Neural cell (in vitro differentiated cells): ENCODE measurements around the gene TMEM94. TPM values are rescaled to one million over a fixed set of nuclear protein-coding genes. Genes with fewer than 3 reads are reported as not detected.

Experiments used
- H2AFZ ChIP-seq: fragments of 200-600, 300-800 bp; sonication (generic), shearing (Covaris generic); 2 replicates; pipeline ENCODE4 v1.6.0; 2014; ENCODE audit warnings: low read depth, mild to moderate bottlenecking, antibody characterized with exemption, low read length, moderate library complexity
- H3F3A ChIP-seq: fragments of 200-600 bp; shearing (Covaris generic); 2 replicates; pipeline ENCODE4 v1.6.1; 2016; ENCODE audit warnings: mild to moderate bottlenecking, moderate library complexity, mixed read lengths, antibody characterized with exemption, low read length; ENCODE audit not compliant: insufficient read depth, poor library complexity, severe bottlenecking
- H3K27ac ChIP-seq: fragments of 200-600, 300-800 bp; sonication (generic), shearing (Covaris generic); 2 replicates; pipeline ENCODE4 v1.5.1; 2014; ENCODE audit warnings: mild to moderate bottlenecking, low read length, moderate library complexity
- H3K27me3 ChIP-seq: fragments of 300-800, 200-600 bp; sonication (generic), shearing (Covaris generic); 2 replicates; pipeline ENCODE4 v1.6.0; 2014; ENCODE audit warnings: mild to moderate bottlenecking, low read depth, low read length, moderate library complexity; ENCODE audit not compliant: insufficient read depth
- H3K36me3 ChIP-seq: fragments of 300-800, 200-600 bp; sonication (generic), shearing (Covaris generic); 2 replicates; pipeline ENCODE4 v1.5.1; 2014; ENCODE audit warnings: mild to moderate bottlenecking, antibody characterized with exemption, low read length, moderate library complexity; ENCODE audit not compliant: insufficient read depth
- H3K4me2 ChIP-seq: fragments of 300-800, 200-600 bp; sonication (generic), shearing (Covaris generic); 2 replicates; pipeline ENCODE4 v1.6.0; 2014; ENCODE audit warnings: mild to moderate bottlenecking, low read length
- H3K4me3 ChIP-seq: fragments of 300-800, 200-600 bp; sonication (generic), shearing (Covaris generic); 2 replicates; pipeline ENCODE4 v1.5.1; 2014; ENCODE audit warnings: mild to moderate bottlenecking, low read length, moderate library complexity
- H3K79me2 ChIP-seq: fragments of 200-600 bp; shearing (Covaris generic); replicated peaks from 2 replicates; pipeline ENCODE4 v1.6.0; 2014; ENCODE audit warnings: mild to moderate bottlenecking, low read length, moderate library complexity; ENCODE audit not compliant: insufficient read depth
- H3K9ac ChIP-seq: fragments of 300-800, 200-600 bp; sonication (generic), shearing (Covaris generic); 2 replicates; pipeline ENCODE4 v1.6.1; 2016; ENCODE audit warnings: mild to moderate bottlenecking, low read length, mixed read lengths
- H3K9me2 ChIP-seq: fragments of 200-600 bp; shearing (Covaris generic); 2 replicates; pipeline ENCODE4 v1.6.1; 2016; ENCODE audit warnings: mild to moderate bottlenecking, low read length, mixed read lengths; ENCODE audit not compliant: insufficient read depth
- H3K9me3 ChIP-seq: fragments of 200-600, 300-800 bp; sonication (generic), shearing (Covaris generic); 2 replicates; pipeline ENCODE4 v1.6.1; 2016; ENCODE audit warnings: mild to moderate bottlenecking, mixed run types, low read length, moderate library complexity, mixed read lengths
- H4K20me1 ChIP-seq: fragments of 200-600 bp; shearing (Covaris generic); 2 replicates; pipeline ENCODE4 v1.6.1; 2016; ENCODE audit warnings: mild to moderate bottlenecking, mixed run types; ENCODE audit not compliant: insufficient read depth
- EP300 ChIP-seq: fragments of 450-650 bp; conservative IDR thresholded peaks from 2 replicates; pipeline ENCODE4 v1.6.1; 2014; ENCODE audit warnings: antibody characterized with exemption, mild to moderate bottlenecking, moderate library complexity; ENCODE audit not compliant: poor library complexity, severe bottlenecking
- EZH2 ChIP-seq: fragments of 200-600, 300-800 bp; shearing (Covaris generic), sonication (generic); IDR thresholded peaks from 2 replicates; pipeline ENCODE4 v1.6.1; 2014; ENCODE audit warnings: antibody characterized with exemption, low read length, borderline replicate concordance, mild to moderate bottlenecking; ENCODE audit not compliant: insufficient read depth, poor library complexity, severe bottlenecking
- MXI1 ChIP-seq: fragments of 450-650 bp; conservative IDR thresholded peaks from 2 replicates; pipeline ENCODE4 v1.6.1; 2014; ENCODE audit warnings: antibody characterized with exemption, mild to moderate bottlenecking; ENCODE audit not compliant: poor library complexity, severe bottlenecking
- POLR2AphosphoS5 ChIP-seq: IDR thresholded peaks from 2 replicates; pipeline ENCODE4 v1.6.1; 2012
- RAD21 ChIP-seq: fragments of 450-650 bp; conservative IDR thresholded peaks from 2 replicates; pipeline ENCODE4 v1.6.1; 2014; ENCODE audit warnings: antibody characterized with exemption, mild to moderate bottlenecking, moderate library complexity
- SMC3 ChIP-seq: fragments of 450-650 bp; conservative IDR thresholded peaks from 2 replicates; pipeline ENCODE4 v1.6.1; 2014; ENCODE audit warnings: antibody characterized with exemption, mild to moderate bottlenecking, moderate library complexity; ENCODE audit not compliant: poor library complexity
- TAF1 ChIP-seq: IDR thresholded peaks from 2 replicates; pipeline ENCODE4 v1.6.1; 2012; ENCODE audit warnings: low read depth
- polyA plus RNA-seq: library from polyadenylated mRNA; depleted of rRNA; stranded (reverse); fragments of >200 nt; gene quantifications from 2 replicates; pipeline ENCODE4 v1.2.3, GENCODE V29; 2014
- TF ChIP-seq, protein P1 (sequence below): IDR thresholded peaks from 2 replicates; pipeline ENCODE4 v1.6.1; 2012; ENCODE audit warnings: borderline replicate concordance
- TF ChIP-seq, protein P2 (sequence below): fragments of 450-650 bp; IDR thresholded peaks from 2 replicates; pipeline ENCODE4 v1.5.1; 2014; ENCODE audit warnings: antibody characterized with exemption, mild to moderate bottlenecking, moderate library complexity; ENCODE audit not compliant: poor library complexity, severe bottlenecking

TMEM94 gene
- polyA plus RNA-seq, 1 donor from 2014 or later, result 37.0 TPM

DNA sequence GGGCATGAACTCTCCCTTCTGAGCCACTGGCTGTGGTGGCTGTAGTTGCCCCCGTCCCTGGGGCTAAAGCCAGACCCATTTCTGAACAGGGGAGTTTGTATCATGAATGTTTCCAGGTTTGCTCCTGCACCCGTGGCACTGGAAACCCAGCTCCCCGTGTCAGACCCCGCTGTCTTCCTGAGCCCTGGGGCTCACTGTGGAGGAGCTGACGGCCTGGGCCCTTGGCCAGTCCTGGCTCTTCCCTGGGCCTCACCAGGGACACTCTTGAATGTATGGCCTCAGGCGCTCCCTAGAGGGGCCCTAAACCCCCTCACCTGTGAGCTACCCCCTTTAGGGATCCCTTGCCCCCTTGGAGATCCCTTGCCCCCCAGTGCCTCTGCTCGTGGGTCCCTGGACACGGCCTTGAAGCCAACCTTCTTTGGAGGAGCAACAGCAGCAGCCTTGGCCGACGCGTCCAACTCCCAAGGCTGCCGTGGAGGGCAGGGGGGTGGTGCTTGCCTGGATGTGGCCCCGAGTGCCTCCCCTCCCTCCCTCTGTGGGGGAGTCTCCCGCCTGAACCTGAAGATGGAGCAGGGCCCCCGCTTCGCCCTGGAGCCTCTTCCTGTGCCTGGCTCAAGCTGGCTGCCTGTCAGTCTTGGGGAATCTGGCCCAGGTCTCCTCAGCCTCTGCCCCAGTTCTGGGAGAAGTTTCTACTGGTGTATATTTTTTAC, 43.0 kb downstream of the TMEM94 start:
- no peak for TF ChIP-seq EP300
- no peak for TF ChIP-seq EZH2
- TF ChIP-seq, protein P1, sequence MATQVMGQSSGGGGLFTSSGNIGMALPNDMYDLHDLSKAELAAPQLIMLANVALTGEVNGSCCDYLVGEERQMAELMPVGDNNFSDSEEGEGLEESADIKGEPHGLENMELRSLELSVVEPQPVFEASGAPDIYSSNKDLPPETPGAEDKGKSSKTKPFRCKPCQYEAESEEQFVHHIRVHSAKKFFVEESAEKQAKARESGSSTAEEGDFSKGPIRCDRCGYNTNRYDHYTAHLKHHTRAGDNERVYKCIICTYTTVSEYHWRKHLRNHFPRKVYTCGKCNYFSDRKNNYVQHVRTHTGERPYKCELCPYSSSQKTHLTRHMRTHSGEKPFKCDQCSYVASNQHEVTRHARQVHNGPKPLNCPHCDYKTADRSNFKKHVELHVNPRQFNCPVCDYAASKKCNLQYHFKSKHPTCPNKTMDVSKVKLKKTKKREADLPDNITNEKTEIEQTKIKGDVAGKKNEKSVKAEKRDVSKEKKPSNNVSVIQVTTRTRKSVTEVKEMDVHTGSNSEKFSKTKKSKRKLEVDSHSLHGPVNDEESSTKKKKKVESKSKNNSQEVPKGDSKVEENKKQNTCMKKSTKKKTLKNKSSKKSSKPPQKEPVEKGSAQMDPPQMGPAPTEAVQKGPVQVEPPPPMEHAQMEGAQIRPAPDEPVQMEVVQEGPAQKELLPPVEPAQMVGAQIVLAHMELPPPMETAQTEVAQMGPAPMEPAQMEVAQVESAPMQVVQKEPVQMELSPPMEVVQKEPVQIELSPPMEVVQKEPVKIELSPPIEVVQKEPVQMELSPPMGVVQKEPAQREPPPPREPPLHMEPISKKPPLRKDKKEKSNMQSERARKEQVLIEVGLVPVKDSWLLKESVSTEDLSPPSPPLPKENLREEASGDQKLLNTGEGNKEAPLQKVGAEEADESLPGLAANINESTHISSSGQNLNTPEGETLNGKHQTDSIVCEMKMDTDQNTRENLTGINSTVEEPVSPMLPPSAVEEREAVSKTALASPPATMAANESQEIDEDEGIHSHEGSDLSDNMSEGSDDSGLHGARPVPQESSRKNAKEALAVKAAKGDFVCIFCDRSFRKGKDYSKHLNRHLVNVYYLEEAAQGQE, result no peak
- TF ChIP-seq POLR2AphosphoS5, result no peak
- no peak for TF ChIP-seq MXI1
- TF ChIP-seq, protein P2, sequence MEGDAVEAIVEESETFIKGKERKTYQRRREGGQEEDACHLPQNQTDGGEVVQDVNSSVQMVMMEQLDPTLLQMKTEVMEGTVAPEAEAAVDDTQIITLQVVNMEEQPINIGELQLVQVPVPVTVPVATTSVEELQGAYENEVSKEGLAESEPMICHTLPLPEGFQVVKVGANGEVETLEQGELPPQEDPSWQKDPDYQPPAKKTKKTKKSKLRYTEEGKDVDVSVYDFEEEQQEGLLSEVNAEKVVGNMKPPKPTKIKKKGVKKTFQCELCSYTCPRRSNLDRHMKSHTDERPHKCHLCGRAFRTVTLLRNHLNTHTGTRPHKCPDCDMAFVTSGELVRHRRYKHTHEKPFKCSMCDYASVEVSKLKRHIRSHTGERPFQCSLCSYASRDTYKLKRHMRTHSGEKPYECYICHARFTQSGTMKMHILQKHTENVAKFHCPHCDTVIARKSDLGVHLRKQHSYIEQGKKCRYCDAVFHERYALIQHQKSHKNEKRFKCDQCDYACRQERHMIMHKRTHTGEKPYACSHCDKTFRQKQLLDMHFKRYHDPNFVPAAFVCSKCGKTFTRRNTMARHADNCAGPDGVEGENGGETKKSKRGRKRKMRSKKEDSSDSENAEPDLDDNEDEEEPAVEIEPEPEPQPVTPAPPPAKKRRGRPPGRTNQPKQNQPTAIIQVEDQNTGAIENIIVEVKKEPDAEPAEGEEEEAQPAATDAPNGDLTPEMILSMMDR, result no peak
- TF ChIP-seq SMC3, result no peak
- TF ChIP-seq RAD21, result no peak
- TF ChIP-seq TAF1, result no peak
- H3K9me3 ChIP-seq, result no peaks in the 10 kb centered on the region
- no peaks in the 10 kb centered on the region for H3F3A ChIP-seq
- H3K27me3 ChIP-seq, result no peaks in the 10 kb centered on the region
- H3K36me3 ChIP-seq, result no peaks in the 10 kb centered on the region
- no peak overlapping the region for H3K4me3 ChIP-seq
- no peak overlapping the region for H2AFZ ChIP-seq
- no peaks in the 10 kb centered on the region for H4K20me1 ChIP-seq
- H3K9ac ChIP-seq, result no peak overlapping the region
- no peaks in the 10 kb centered on the region for H3K79me2 ChIP-seq
- no peaks in the 10 kb centered on the region for H3K9me2 ChIP-seq
- H3K27ac ChIP-seq, result no peak overlapping the region
- no peak overlapping the region for H3K4me2 ChIP-seq

DNA sequence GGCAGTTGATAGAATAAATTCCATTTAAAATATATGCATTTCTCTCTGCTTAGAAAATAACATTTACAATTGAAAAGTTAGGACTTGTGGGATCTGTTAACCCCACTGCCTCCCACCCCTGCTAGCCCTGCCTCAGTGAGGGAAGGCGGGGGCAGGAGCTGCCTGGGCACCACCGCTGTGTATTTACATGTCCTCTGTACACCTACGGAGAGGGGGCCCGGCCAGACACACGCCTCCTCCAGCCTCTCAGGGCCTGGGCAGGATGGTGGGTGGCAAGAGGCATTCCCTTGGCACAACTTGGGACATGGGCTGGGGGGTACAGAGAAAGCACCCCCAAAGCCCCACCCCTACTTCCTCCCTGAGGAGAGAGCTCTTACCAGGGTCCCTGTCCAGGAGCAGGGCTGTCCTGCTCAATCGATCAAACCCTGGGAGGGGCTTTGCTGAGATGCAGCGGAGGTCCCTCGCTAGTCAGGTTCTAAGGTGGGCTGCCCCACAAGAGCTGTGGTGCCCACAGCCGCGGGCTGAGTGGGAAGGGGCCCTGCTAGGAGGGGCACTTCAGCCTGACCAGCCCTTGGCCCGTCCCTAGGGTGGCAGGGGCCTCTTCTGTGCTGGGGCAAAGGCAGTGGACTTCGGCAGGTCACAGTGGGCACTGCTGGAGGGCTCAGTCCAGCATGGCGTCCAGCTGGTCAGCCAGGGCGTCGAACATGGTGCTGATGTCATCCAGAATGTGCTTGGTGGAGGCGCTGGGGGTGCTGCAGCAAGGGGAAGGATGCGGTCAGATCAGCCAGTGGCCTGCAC, 44.2 kb downstream of the TMEM94 start:
- Histone ChIP-seq H3K79me2 (no peaks in the 10 kb centered on the region), H3K9me3 (no peaks in the 10 kb centered on the region), H2AFZ (no peak overlapping the region), H3K9me2 (no peaks in the 10 kb centered on the region), H3K9ac (no peak overlapping the region), H3F3A (no peaks in the 10 kb centered on the region), H3K4me2 (no peak overlapping the region), H3K27ac (no peak overlapping the region), H4K20me1 (no peaks in the 10 kb centered on the region), H3K4me3 (no peak overlapping the region), H3K27me3 (no peaks in the 10 kb centered on the region), H3K36me3 (no peaks in the 10 kb centered on the region)
- TF ChIP-seq MXI1 (no peak), TAF1 (no peak), EZH2 (no peak), SMC3 (no peak), RAD21 (no peak), POLR2AphosphoS5 (no peak), EP300 (no peak)
- TF ChIP-seq, protein P1, result no peak
- TF ChIP-seq, protein P2, result no peak
